Neural progenitor cell (in vitro differentiated cells): ENCODE results near the gene WDR12. TPM values are rescaled to one million over a fixed set of nuclear protein-coding genes. Genes with fewer than 3 reads are reported as not detected.

Experiments used
- DNase-seq: peaks from one replicate; pipeline ENCODE4 v3.0.0-alpha.2; 2016; ENCODE audit warnings: low spot score
- H2AFZ ChIP-seq: fragments of 200-600 bp; sonication (generic); replicated peaks from 2 replicates; pipeline ENCODE4 v1.6.1; 2016; ENCODE audit warnings: antibody characterized with exemption
- H3F3A ChIP-seq: fragments of 200-600 bp; sonication (generic); 2 replicates; pipeline ENCODE4 v1.6.1; 2016; ENCODE audit warnings: antibody characterized with exemption, low read depth
- H3K27ac ChIP-seq: fragments of 200-600 bp; sonication (generic); 2 replicates; pipeline ENCODE4 v1.5.1; 2016; ENCODE audit warnings: mild to moderate bottlenecking
- H3K27me3 ChIP-seq: fragments of 200-600 bp; sonication (generic); 2 replicates; pipeline ENCODE4 v1.6.1; 2016; ENCODE audit warnings: mild to moderate bottlenecking, moderate library complexity
- H3K36me3 ChIP-seq: fragments of 200-600 bp; sonication (generic); 2 replicates; pipeline ENCODE4 v1.5.1; 2016
- H3K4me1 ChIP-seq: fragments of 200-600 bp; sonication (generic); 2 replicates; pipeline ENCODE4 v1.6.1; 2016; ENCODE audit warnings: mixed run types
- H3K4me2 ChIP-seq: fragments of 200-600 bp; sonication (generic); 2 replicates; pipeline ENCODE4 v1.6.1; 2016
- H3K4me3 ChIP-seq: fragments of 200-600 bp; sonication (generic); 2 replicates; pipeline ENCODE4 v1.5.1; 2016
- H3K79me2 ChIP-seq: fragments of 200-600 bp; sonication (generic); 2 replicates; pipeline ENCODE4 v1.6.1; 2016; ENCODE audit warnings: low read depth
- H3K9ac ChIP-seq: fragments of 200-600 bp; sonication (generic); 2 replicates; pipeline ENCODE4 v1.6.1; 2016
- H3K9me3 ChIP-seq: fragments of 200-600 bp; sonication (generic); 2 replicates; pipeline ENCODE4 v1.5.1; 2016; ENCODE audit warnings: low read depth
- H4K20me1 ChIP-seq: fragments of 200-600 bp; sonication (generic); 2 replicates; pipeline ENCODE4 v1.6.1; 2016; ENCODE audit warnings: low read depth
- H3K27ac Mint-ChIP-seq: 3 replicates; pipeline ENCODE4 v1.8.0; 2021; ENCODE audit warnings: mixed read lengths
- H3K27me3 Mint-ChIP-seq: 2 replicates; pipeline ENCODE4 v1.8.0; 2022; ENCODE audit warnings: low read depth, mild to moderate bottlenecking, inconsistent platforms, moderate library complexity, mixed read lengths; ENCODE audit not compliant: insufficient read depth
- H3K36me3 Mint-ChIP-seq: 3 replicates; pipeline ENCODE4 v1.8.0; 2021; ENCODE audit warnings: mixed read lengths
- H3K4me1 Mint-ChIP-seq: 3 replicates; pipeline ENCODE4 v1.8.0; 2021; ENCODE audit warnings: mixed read lengths
- H3K4me3 Mint-ChIP-seq: 3 replicates; pipeline ENCODE4 v1.8.0; 2021; ENCODE audit warnings: mild to moderate bottlenecking, moderate library complexity, mixed read lengths
- H3K9me3 Mint-ChIP-seq: 3 replicates; pipeline ENCODE4 v1.8.0; 2020; ENCODE audit warnings: mixed read lengths
- EZH2 ChIP-seq: fragments of 200-600 bp; sonication (generic); IDR thresholded peaks from 2 replicates; pipeline ENCODE4 v1.6.1; 2017; ENCODE audit warnings: antibody characterized with exemption, mild to moderate bottlenecking, moderate library complexity
- EZH2phosphoT487 ChIP-seq: fragments of 200-600 bp; sonication (generic); IDR thresholded peaks from 2 replicates; pipeline ENCODE4 v1.6.1; 2017; ENCODE audit warnings: antibody characterized with exemption
- total RNA-seq: library from RNA; depleted of rRNA; stranded (reverse); fragments of >200 nt; gene quantifications from 2 replicates; pipeline ENCODE4 v1.2.3, GENCODE V29; 2015; ENCODE audit warnings: low replicate concordance
- TF ChIP-seq, protein P1 (sequence below): fragments of 200-600 bp; sonication (generic); IDR thresholded peaks from 2 replicates; pipeline ENCODE4 v1.5.1; 2017; ENCODE audit warnings: antibody characterized with exemption, mild to moderate bottlenecking

WDR12 gene
- total RNA-seq, 1 donor from 2014 or later = 58.6 TPM

DNA sequence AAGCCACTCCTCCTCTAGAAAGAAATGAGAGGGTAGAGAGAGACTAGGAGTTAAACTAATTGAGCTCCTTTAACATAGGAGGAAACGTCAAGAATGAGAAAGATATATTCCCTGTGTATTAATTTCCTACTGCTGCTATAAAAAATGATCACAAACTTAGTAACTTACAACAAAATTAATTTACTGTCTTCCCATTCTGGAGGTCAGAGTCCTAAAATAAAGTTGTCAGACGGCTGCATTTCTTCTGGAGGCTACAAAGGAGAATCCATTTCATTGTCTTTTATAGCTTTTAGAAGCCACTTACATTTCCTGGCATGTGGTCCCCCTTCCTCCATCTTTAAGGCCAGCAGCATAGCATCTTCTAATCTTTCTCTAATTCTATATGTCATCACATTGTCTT is 66.8 kb downstream of the WDR12 start:
- H2AFZ ChIP-seq = no peak overlapping the region
- no peaks in the 10 kb centered on the region for H3K4me1 ChIP-seq
- no peak overlapping the region for H3K4me2 ChIP-seq
- H3K27me3 ChIP-seq = no peaks in the 10 kb centered on the region
- no peaks in the 10 kb centered on the region for H4K20me1 ChIP-seq
- no peak overlapping the region for H3K4me3 ChIP-seq
- H3K27ac ChIP-seq = no peak overlapping the region
- no peaks in the 10 kb centered on the region for H3K36me3 ChIP-seq
- H3K79me2 ChIP-seq = no peaks in the 10 kb centered on the region
- Mint-ChIP-seq H3K9me3 (peaks cover 21% of the 10 kb centered on the region), H3K4me1 (no peaks in the 10 kb centered on the region), H3K27ac (no peak overlapping the region), H3K4me3 (no peak overlapping the region), H3K36me3 (peaks cover 14% of the 10 kb centered on the region), H3K27me3 (peaks cover 5% of the 10 kb centered on the region)
- TF ChIP-seq, protein P1, sequence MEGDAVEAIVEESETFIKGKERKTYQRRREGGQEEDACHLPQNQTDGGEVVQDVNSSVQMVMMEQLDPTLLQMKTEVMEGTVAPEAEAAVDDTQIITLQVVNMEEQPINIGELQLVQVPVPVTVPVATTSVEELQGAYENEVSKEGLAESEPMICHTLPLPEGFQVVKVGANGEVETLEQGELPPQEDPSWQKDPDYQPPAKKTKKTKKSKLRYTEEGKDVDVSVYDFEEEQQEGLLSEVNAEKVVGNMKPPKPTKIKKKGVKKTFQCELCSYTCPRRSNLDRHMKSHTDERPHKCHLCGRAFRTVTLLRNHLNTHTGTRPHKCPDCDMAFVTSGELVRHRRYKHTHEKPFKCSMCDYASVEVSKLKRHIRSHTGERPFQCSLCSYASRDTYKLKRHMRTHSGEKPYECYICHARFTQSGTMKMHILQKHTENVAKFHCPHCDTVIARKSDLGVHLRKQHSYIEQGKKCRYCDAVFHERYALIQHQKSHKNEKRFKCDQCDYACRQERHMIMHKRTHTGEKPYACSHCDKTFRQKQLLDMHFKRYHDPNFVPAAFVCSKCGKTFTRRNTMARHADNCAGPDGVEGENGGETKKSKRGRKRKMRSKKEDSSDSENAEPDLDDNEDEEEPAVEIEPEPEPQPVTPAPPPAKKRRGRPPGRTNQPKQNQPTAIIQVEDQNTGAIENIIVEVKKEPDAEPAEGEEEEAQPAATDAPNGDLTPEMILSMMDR = no peak
- no peak for TF ChIP-seq EZH2phosphoT487
- no peak for TF ChIP-seq EZH2
- H3F3A ChIP-seq = no peaks in the 10 kb centered on the region
- no peak for DNase-seq
- H3K9ac ChIP-seq = no peak overlapping the region
- H3K9me3 ChIP-seq = peaks cover 7% of the 10 kb centered on the region

DNA sequence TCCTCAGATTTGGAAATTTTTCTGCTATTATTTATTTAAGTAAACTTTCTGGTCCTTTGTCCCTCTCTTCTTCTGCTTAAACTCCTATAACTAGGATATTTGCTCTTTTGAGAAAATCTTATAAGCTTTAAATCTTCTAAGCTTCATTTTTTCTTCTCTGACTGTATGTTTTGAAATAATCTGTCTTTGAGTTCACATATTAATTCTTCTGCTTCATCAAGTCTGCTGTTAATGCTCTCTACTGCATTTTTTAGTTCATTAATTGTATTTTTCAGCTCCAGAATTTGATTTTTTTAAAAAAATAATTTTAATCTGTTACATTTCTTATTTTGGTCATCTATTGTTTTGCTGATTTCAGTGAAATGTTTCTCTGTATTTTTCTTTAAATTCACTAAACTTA is 68.8 kb downstream of the WDR12 start:
- H3F3A ChIP-seq = no peaks in the 10 kb centered on the region
- peaks cover 5% of the 10 kb centered on the region for H3K27me3 Mint-ChIP-seq

DNA sequence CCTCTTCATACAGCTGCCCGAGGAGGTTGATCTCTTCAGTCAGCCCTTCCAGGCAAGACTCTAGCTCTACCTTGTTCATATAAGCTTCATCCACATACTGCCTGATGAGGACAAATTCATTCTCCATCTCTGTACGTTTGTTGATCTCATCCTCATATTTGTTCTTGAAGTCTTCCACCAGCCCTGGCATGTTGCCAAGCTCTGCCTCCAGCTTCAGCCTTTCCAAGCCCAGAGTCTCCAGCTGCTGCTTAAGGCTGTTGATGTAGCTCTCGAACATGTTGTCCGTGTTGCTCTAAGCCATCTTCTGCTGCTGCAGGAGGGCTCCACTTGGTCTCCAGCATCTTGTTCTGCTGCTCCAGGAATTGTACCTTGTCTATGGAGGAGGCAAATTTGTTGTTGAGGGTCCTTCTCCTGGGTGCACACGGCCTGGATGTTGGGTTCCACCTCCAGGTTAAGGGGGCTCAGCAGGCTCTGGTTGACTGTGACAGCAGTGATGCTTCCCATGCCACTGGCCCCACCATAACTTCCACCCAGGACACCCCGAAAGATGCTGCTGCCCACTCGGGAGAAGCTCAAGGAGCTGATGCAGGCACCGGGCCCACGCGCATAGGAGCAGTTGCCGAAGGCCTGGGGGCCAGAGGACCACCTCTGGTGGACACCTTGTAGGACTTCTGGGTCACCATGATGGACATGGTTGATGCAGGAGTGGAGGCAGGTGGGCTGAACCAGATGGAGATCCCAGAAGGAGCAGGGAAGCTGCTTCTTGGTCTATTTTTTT is 70.2 kb downstream of the WDR12 start:
- H3K79me2 ChIP-seq = no peaks in the 10 kb centered on the region
- DNase-seq = no peak
- H3K9me3 ChIP-seq = peaks cover 7% of the 10 kb centered on the region
- no peak overlapping the region for H2AFZ ChIP-seq
- H3K4me1 ChIP-seq = no peaks in the 10 kb centered on the region
- TF ChIP-seq EZH2phosphoT487 = no peak
- no peak for TF ChIP-seq EZH2
- TF ChIP-seq, protein P1 = no peak
- Mint-ChIP-seq H3K27me3 (peaks cover 5% of the 10 kb centered on the region), H3K27ac (no peak overlapping the region), H3K9me3 (peaks cover 21% of the 10 kb centered on the region), H3K4me1 (no peaks in the 10 kb centered on the region), H3K4me3 (no peak overlapping the region), H3K36me3 (peaks cover 14% of the 10 kb centered on the region)
- H3K27me3 ChIP-seq = no peaks in the 10 kb centered on the region
- no peaks in the 10 kb centered on the region for H3F3A ChIP-seq
- no peaks in the 10 kb centered on the region for H4K20me1 ChIP-seq
- H3K4me3 ChIP-seq = no peak overlapping the region
- no peaks in the 10 kb centered on the region for H3K36me3 ChIP-seq
- no peak overlapping the region for H3K27ac ChIP-seq
- H3K4me2 ChIP-seq = no peak overlapping the region
- no peak overlapping the region for H3K9ac ChIP-seq

More for the DNA sequence above, 68.8 kb downstream of the WDR12 start:
- Mint-ChIP-seq H3K36me3 (peaks cover 14% of the 10 kb centered on the region), H3K4me3 (no peak overlapping the region), H3K9me3 (peaks cover 21% of the 10 kb centered on the region), H3K27ac (no peak overlapping the region), H3K4me1 (no peaks in the 10 kb centered on the region)
- Histone ChIP-seq H3K79me2 (no peaks in the 10 kb centered on the region), H3K27ac (no peak overlapping the region), H3K4me3 (no peak overlapping the region), H3K27me3 (no peaks in the 10 kb centered on the region), H3K4me2 (no peak overlapping the region), H3K4me1 (no peaks in the 10 kb centered on the region), H3K36me3 (no peaks in the 10 kb centered on the region), H3K9ac (no peak overlapping the region), H4K20me1 (no peaks in the 10 kb centered on the region), H3K9me3 (peaks cover 7% of the 10 kb centered on the region), H2AFZ (no peak overlapping the region)
- TF ChIP-seq, protein P1 = no peak
- no peak for TF ChIP-seq EZH2
- TF ChIP-seq EZH2phosphoT487 = no peak
- DNase-seq = no peak
